ENCODE results near the gene SIGLEC11.
"Not testable (repeated sequence)": the region's sequence is repeated elsewhere in the genome, so short reads cannot be mapped to it uniquely, and the experiment has no call there.

GRCh38 chr19:49969355-49969754 is 8.4 kb upstream of the SIGLEC11 start:
- not testable (repeated sequence) for TF ChIP-seq EGR1 (IDR thresholded peaks at IDR 0.05; ENCODE audit: low read depth in 2 of 2); YY1 (IDR thresholded peaks at IDR 0.05); REST (IDR thresholded peaks at IDR 0.05); TAF1 (conservative IDR thresholded peaks at IDR 0.05); RAD21 (IDR thresholded peaks at IDR 0.05); SP1 (IDR thresholded peaks at IDR 0.05); FOXA1 (IDR thresholded peaks at IDR 0.05); GABPA (IDR thresholded peaks at IDR 0.05 in 1 of 2, conservative IDR thresholded peaks at IDR 0.05 in 1 of 2); MAX (IDR thresholded peaks at IDR 0.05); ATF3 (IDR thresholded peaks at IDR 0.05)
- TF ChIP-seq, protein P1, sequence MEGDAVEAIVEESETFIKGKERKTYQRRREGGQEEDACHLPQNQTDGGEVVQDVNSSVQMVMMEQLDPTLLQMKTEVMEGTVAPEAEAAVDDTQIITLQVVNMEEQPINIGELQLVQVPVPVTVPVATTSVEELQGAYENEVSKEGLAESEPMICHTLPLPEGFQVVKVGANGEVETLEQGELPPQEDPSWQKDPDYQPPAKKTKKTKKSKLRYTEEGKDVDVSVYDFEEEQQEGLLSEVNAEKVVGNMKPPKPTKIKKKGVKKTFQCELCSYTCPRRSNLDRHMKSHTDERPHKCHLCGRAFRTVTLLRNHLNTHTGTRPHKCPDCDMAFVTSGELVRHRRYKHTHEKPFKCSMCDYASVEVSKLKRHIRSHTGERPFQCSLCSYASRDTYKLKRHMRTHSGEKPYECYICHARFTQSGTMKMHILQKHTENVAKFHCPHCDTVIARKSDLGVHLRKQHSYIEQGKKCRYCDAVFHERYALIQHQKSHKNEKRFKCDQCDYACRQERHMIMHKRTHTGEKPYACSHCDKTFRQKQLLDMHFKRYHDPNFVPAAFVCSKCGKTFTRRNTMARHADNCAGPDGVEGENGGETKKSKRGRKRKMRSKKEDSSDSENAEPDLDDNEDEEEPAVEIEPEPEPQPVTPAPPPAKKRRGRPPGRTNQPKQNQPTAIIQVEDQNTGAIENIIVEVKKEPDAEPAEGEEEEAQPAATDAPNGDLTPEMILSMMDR (IDR thresholded peaks at IDR 0.05; ENCODE audit: low read depth, low read length, missing input control) = not testable (repeated sequence)
- TF ChIP-seq, protein P2, sequence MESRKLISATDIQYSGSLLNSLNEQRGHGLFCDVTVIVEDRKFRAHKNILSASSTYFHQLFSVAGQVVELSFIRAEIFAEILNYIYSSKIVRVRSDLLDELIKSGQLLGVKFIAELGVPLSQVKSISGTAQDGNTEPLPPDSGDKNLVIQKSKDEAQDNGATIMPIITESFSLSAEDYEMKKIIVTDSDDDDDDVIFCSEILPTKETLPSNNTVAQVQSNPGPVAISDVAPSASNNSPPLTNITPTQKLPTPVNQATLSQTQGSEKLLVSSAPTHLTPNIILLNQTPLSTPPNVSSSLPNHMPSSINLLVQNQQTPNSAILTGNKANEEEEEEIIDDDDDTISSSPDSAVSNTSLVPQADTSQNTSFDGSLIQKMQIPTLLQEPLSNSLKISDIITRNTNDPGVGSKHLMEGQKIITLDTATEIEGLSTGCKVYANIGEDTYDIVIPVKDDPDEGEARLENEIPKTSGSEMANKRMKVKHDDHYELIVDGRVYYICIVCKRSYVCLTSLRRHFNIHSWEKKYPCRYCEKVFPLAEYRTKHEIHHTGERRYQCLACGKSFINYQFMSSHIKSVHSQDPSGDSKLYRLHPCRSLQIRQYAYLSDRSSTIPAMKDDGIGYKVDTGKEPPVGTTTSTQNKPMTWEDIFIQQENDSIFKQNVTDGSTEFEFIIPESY (IDR thresholded peaks at IDR 0.05) = not testable (repeated sequence)

Data from liver (tissue), 3 donors.